GM15510 (cell line): ENCODE data around the gene MRPL55.
A peak's percentile ranks its signal among the peaks of the same experiment; 100 is the strongest.

Source experiments
- POLR2A ChIP-seq: IDR thresholded peaks from 3 replicates; pipeline ENCODE4 v1.6.1; 2011; ENCODE audit warnings: borderline replicate concordance; ENCODE audit not compliant: insufficient read length; ENCODE audit errors: extremely low read depth

Gene MRPL55

GRCh38 chr1:228118040-228118439, 8.9 kb upstream of the MRPL55 start:
- no peak for TF ChIP-seq POLR2A

- no peak for TF ChIP-seq POLR2A
These were observed 8.2 kb upstream of the MRPL55 start for GRCh38 chr1:228117335-228117734.

GRCh38 chr1:228114827-228115226, 5.7 kb upstream of the MRPL55 start:
- TF ChIP-seq POLR2A = no peak

GRCh38 chr1:228112617-228113016, 3.5 kb upstream of the MRPL55 start:
- no peak for TF ChIP-seq POLR2A

- no peak for TF ChIP-seq POLR2A
These were observed 3.1 kb upstream of the MRPL55 start for GRCh38 chr1:228112167-228112566.

GRCh38 chr1:228110556-228110955, 1.5 kb upstream of the MRPL55 start:
- TF ChIP-seq POLR2A = no peak

GRCh38 chr1:228109962-228110488, 926 bp upstream of the MRPL55 start:
- TF ChIP-seq POLR2A = no peak

GRCh38 chr1:228108742-228109072, 392 bp downstream of the MRPL55 start:
- no peak for TF ChIP-seq POLR2A

GRCh38 chr1:228108055-228108690, 926 bp downstream of the MRPL55 start:
- TF ChIP-seq POLR2A = no peak

- TF ChIP-seq POLR2A = no peak
These were observed 1.5 kb downstream of the MRPL55 start for GRCh38 chr1:228107636-228108035.

- no peak for TF ChIP-seq POLR2A
These were observed 2.4 kb downstream of the MRPL55 start for GRCh38 chr1:228106800-228107054.

- TF ChIP-seq POLR2A = no peak
These were observed 2.9 kb downstream of the MRPL55 start for GRCh38 chr1:228105996-228106799.

- no peak for TF ChIP-seq POLR2A
These were observed 3.7 kb downstream of the MRPL55 start for GRCh38 chr1:228105270-228105995.

GRCh38 chr1:228104526-228105269, 4.4 kb downstream of the MRPL55 start:
- TF ChIP-seq POLR2A = no peak

- TF ChIP-seq POLR2A = peak; percentile 56
These were observed 6.1 kb downstream of the MRPL55 start, which contains the start of gene C1orf35 for GRCh38 chr1:228102791-228103620. Gene C1orf35, minus strand, starts transcription at chr1:228103325. Its CDS starts 98 bp downstream, at chr1:228103227.
